HG03354 (cell line): ENCODE results near the gene MCF2L.

ENCODE experiments used
- ATAC-seq: cut with Tn5 transposase; IDR thresholded peaks from one replicate; pipeline ENCODE4 v1.9.1; 2021; ENCODE audit warnings: mild to moderate bottlenecking; ENCODE audit not compliant: unreplicated experiment, poor library complexity, severe bottlenecking

MCF2L gene

DNA sequence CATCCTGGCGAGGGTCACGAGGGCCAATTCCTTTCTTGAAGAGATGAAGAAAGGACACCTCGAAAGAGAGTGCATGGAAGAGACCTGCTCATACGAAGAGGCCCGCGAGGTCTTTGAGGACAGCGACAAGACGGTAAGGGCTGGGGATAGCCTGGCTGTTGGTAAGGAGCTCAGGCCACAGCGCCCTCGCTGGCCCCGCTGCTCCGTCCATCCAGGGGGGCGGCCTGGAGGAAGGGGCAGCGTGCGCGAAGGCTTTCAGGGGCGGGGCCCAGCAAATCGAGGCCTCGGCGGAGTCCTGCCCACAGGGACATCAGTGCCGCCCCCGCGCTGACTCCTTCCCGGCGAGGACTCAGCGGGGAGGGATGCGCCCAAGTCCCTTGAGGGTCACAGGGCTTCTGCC is 160.5 kb downstream of the MCF2L start:
- no peak for ATAC-seq

DNA sequence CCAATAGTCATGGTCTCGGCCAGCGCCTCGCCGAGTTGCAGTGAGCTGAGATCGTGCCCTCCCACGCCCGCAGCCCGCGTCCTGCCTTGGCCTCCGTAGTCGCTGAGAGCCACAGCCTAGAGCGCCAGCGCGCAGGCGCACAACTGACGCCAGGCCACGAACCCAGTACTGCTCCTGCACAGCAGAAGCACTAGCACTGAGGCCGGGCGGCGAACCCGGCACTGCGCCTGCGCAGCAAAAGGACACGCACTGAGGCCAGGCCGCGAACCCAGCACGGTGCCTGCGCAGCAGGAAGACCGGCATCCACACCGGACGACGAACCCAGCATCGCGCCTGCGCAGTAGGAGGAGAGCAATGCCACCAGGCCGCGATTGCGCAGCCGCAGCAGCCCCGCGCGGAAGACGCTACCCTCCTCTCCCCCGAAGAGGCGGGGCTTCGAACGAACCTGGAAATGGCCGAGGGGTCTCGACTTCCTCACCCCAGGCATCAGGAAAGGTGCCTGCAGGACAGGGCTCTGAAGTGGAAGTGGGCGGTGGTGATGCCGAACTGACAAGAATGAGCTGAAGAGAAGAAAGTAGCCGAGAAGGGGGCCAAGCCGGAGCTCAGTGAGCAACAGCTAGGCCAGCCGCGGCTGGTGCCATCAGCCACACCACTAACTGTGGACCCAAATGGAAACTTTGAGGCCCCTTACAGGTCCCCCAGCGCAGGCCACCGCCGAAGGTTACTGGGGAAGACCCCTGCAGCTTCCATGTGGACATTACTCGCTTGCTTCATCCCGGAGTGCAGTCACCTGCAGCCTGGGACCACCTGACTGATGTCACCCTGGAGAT is 161.1 kb downstream of the MCF2L start:
- no peak for ATAC-seq

DNA sequence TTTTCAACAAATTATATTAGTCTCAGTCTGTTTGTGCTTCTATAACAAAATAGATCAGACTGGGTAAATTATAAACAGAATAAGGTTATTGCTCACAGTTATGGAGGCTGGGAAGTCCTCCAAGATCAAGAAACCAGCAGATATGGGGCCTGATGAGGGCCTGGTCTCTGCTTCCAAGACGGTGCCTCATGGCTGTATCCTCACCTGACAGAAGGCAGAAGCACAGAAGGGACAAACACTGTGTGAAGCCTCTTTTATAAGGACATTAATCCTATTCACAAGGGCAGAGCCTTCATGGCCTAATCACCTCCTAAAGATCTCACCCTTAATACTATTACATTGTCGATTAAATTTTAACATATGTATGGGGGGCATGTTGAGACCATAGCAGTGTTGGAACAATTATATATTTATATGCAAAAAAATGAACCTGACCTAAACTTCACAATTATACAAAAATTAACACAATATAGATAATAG is 166.3 kb downstream of the MCF2L start:
- ATAC-seq, result no peak

DNA sequence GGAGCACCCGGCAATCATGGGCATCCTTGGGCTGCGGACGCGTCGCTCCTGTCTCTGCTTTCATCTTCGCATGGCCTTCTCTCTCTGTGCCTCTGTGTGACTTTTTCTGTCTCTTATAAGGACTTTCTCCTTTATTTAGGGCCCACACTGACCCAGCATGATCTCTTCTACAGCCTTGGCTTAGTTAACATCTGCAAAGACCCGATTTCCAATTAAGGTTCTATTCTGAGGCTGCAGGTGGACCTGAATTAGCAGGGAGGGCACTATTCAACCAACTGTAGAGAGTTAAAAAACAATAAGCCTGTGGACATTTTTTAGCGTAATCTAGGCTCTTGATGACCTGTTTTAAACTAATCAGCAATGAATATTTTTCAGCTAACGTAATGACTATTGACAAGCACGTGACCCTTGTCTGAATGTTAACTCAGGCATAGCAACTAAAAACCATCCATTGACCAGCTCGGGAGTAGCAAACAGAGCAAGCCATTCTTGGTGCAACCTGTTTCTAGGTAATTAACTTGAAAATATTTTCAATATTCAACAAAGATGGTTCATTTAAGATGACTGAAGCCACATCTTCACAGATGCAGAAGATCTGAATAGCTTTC is 168.8 kb downstream of the MCF2L start:
- no peak for ATAC-seq

DNA sequence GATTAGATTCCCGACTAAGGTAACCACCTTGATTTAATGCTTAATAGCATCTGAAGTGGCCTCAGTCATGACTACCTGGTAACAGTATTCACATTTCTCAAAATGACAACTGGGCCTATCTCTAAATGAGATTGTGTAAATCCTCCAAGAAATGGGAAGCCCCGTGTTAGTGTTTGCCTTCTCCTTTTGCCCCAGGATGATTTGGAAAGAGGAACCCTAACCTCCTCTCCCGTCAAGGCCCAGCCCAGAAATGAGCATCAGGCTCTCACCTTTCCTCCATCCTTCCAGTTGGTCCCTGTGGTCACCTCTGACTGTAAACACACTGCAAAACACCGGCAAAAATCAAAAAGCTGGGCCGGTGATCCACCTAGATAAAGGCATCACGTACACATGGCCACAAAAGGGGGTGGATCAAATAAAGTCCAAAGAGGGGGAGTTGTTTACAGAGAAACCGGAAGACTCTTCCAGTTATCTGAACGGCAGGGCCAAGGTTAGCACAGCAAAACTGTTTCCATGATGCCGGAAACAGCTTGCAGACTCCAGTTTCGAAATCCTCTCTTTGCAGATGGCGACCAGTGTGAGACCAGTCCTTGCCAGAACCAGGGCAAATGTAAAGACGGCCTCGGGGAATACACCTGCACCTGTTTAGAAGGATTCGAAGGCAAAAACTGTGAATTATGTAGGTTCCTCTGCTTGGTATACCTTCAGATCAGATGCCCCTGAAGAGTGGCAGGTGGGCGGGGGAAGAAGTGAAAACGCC is 170.0 kb downstream of the MCF2L start:
- ATAC-seq, result no peak

DNA sequence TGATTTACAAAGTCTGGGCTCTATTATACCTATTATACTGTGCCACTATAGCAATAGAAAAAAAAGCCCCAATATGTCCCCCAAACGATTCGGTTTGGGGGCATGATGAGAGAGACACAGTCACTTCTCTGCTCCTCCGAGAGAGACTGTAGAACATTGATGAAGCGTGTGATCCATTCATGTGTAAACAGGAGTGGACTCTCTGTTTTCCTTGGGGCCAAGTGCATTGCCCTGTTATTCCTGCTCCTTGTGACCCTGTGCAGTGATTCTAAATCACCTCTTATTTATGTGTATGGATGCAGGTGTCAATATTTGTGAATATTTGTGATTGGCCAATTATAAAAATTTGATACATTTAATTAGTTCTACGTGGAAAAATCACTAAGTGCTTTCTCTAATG is 170.6 kb downstream of the MCF2L start:
- ATAC-seq, result no peak

DNA sequence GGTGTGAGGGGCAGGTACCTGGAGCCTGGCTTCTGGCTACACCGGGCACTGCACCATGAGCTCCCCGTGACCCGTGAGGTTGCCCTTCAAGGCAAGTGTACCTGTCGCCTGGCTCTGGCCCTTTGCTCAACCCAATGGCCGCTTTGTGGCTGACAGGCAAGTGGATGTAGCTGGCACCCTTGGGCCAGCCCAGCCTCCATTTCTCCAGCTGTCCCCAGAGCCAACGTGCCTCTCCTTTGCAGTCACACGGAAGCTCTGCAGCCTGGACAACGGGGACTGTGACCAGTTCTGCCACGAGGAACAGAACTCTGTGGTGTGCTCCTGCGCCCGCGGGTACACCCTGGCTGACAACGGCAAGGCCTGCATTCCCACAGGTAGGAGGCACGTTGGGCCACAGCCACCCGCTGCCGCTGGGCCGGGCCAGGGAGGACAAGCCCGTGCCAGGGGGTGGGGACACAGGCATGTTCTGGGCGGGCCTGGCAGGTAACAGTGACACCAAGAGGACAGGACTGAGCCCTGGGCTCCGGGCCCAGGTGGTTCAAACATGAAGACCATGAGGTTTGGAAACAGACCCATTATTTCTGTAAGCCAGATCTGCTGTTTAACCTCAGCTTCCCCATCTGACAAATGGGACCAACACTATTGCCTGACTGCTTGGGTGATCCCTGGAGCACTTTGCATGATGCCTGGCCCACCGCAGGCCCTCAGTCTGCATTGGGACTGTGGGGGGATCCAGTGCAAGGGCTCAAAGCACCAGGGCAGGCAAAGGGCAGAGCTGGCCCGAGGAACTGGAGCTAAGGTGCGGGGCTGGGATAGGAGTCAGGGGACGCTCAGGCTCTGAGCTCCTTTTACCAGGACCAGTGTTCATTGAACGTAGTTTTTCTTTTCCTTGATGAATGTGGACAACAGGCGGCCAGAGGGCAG is 171.9 kb downstream of the MCF2L start:
- no peak for ATAC-seq

DNA sequence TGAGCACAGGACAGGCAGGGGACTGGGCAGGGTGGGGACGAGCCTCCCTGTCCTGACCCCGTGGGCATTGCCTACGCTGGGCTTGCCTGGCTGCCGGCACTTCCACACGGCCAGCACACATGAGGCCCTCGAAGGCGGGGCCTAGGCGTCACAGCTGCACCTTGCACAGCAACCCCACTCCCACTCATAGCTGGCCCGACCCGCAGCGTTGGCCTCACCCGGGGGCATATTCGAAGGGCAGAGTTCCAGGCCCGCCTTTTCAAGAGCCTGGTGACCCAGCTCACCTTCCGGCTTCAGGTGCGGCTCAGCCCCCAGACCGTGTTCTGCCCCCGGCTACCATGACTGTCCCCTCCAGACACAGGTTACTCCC is 172.6 kb downstream of the MCF2L start:
- no peak for ATAC-seq

DNA sequence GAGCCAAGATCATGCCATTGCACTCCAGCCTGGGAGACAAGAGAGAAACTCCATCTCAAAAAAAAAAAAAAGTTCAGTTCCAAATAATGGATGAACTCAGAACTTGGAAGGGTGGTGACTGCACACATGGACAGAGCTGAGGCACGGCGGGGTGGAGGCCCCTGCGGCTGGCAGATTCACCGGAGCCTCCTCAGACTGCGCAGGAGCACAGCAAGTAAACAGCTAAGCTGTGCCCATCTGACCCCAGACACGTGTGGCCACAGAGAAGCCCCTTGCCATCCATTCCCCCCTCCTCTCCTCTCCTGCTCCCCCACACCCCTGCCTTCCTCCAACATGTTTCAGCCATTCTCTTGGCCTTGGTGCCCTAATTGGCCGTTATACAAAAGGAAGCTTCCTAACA is 173.9 kb downstream of the MCF2L start:
- no peak for ATAC-seq

DNA sequence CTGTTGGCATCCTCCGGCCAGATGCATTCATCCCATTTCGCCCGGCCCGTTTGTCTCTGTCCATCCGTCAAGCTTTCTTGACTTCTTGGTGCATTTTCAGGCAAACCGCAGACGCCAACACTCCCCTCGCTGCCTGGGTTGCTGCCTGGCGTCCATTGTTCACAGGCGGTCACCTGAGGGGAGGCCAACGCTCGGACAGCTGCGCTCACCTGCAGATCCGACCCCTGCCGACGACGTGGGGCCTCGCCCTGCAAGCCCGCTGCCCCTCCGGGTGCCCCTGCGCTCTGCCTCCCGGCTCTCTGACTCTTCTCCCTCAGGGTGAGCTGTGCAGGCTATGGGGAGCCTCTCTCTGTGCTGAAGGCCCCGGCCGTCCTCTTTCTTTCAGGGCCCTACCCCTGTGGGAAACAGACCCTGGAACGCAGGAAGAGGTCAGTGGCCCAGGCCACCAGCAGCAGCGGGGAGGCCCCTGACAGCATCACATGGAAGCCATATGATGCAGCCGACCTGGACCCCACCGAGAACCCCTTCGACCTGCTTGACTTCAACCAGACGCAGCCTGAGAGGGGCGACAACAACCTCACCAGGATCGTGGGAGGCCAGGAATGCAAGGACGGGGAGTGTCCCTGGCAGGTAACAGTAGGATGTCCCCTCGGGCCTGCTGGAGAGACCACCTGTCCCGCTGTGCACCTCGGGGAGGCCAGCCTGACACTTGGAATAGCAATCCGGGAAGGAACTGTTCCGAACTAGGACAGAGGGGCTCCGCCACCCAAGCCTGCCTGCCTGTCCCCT is 174.6 kb downstream of the MCF2L start:
- ATAC-seq, result no peak

DNA sequence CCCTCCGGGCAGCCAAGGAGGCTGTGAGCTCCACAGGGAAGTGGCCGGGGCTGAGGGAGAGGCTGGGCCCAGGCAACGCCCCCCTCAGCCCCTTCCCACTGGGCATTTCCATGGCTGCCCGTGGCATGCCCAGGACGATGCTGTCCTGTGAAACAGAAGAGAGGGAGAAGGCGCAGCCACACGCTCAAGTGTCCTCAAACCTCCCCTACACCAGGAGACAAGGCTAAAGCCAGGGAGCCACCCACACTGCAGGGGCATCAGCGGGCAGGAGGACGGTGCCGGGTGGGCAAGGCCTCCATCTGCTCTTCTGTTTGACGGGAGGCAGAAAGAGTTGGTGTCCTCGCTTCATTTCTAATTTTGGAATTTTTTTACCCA is 175.2 kb downstream of the MCF2L start:
- ATAC-seq, result no peak

DNA sequence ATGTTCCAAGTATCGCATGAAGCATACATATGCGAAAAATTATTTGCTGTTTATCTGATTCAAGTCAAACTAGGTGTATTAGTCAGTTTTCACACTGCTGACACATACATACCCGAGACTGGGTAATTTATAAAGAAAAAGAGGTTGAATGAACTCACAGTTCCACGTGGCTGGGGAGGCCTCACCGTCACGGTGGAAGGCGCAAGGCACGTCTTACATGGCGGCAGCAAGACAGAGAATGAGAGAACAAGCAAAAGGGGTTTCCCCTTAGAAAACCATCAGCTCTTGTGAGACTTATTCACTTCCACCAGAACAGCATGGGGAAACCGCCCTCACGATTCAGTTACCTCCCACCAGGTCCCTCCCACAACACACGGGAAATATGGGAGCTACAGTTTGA is 176.5 kb downstream of the MCF2L start:
- no peak for ATAC-seq

DNA sequence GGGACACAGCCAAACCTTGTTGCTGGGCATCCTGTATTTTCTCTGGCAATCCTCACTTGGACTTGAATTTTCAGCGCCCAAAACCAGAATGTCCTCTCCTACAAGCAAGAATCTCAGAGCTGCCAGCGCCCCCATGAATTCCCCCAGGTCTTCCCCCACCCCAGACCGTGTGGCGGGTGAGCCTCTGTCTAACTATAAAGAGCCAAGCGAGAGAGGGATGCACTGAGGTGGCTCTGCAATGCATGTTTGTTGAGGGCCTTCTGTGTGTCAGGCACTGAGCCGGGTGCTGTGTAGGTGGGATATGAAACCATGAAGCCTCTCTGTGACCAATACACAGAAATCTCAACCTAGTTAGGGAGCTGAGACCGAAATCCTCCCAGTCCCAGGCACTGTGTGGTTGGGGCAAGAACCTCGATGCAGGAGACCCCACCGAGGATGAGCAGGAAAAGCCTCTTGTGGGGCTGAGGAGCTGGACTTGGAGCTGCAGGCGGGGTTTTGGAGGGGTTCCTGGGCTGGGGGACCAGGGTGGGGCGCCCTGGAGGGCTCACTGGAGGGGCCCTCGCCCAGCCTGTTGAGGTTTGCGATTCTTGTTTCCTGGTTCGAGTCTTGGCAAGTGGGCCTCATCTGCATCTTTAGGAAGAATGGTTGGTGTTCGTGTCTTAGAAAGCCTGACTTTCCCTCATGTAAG is 177.0 kb downstream of the MCF2L start:
- ATAC-seq, result no peak

DNA sequence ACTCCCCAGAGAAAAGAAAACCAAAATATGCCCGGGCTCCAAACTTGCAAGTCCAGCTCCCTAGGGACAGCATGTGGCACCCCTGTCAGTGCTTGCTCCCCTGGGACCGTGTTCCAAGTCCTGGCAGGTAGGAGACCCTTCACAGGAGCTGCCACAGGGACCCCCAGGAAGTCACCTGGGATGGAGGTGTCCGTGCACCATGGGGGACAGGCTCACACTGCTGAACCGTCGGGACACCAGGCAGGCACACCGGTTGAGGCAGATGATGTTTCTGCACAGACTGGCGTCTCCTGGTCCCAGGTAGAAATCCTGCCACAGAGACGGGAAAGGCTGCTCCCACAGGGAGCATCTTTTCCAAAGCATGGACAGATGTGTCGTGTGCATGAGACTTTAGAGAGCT is 177.7 kb downstream of the MCF2L start:
- ATAC-seq, result no peak

DNA sequence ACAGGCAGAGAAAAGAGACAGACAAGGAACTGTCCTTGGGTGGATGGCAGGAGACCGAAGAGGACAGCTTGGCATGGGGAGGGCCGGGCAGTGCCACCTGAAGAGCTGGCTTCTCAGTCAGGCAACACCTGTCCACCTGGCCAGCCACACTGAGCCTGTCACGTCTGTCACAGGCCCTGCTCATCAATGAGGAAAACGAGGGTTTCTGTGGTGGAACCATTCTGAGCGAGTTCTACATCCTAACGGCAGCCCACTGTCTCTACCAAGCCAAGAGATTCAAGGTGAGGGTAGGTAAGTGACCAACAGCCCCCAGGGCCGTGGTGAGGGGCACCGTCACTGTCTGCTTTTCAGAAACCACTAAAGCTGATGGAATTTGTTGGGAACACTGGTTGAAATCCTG is 178.2 kb downstream of the MCF2L start:
- no peak for ATAC-seq

DNA sequence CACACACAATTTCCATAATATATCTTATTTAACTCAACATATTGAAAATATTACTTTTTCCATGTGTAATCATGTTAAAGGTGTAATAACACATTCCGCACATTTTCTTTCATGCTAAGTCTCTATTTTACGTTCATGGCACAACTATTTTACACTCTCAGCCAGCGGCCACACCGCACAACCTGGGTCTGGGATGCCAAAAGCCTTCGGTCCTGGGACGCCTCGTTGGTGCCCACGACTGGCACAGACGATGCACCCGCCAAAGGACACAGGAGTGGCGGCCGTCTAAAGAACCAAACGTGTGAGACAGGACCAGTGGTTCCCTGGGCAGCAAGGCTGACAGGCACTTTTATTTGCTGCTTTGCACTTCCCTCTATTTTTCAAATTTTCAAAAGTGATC is 179.4 kb downstream of the MCF2L start:
- ATAC-seq, result no peak

DNA sequence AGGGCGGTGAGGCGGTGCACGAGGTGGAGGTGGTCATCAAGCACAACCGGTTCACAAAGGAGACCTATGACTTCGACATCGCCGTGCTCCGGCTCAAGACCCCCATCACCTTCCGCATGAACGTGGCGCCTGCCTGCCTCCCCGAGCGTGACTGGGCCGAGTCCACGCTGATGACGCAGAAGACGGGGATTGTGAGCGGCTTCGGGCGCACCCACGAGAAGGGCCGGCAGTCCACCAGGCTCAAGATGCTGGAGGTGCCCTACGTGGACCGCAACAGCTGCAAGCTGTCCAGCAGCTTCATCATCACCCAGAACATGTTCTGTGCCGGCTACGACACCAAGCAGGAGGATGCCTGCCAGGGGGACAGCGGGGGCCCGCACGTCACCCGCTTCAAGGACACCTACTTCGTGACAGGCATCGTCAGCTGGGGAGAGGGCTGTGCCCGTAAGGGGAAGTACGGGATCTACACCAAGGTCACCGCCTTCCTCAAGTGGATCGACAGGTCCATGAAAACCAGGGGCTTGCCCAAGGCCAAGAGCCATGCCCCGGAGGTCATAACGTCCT is 180.0 kb downstream of the MCF2L start:
- no peak for ATAC-seq
